Progenitor cell of endocrine pancreas (in vitro differentiated cells): Measurements from ENCODE around the gene ZBTB20. TPM values are rescaled to one million over a fixed set of nuclear protein-coding genes. Genes with fewer than 3 reads are reported as not detected.

Experiments used
- DNase-seq: peaks from one replicate; pipeline ENCODE4 v3.0.0; 2021; ENCODE audit warnings: low spot score; ENCODE audit not compliant: unreplicated experiment
- H3K27ac Mint-ChIP-seq: 2 replicates; pipeline ENCODE4 v1.8.0; 2021; ENCODE audit warnings: mild to moderate bottlenecking, moderate library complexity, mixed read lengths
- H3K27me3 Mint-ChIP-seq: 2 replicates; pipeline ENCODE4 v1.8.0; 2021; ENCODE audit warnings: mixed read lengths
- H3K36me3 Mint-ChIP-seq: 2 replicates; pipeline ENCODE4 v1.8.0; 2022; ENCODE audit warnings: mixed read lengths; ENCODE audit not compliant: insufficient read depth
- H3K4me1 Mint-ChIP-seq: 2 replicates; pipeline ENCODE4 v1.8.0; 2021; ENCODE audit warnings: low read depth, mixed read lengths
- H3K4me3 Mint-ChIP-seq: 2 replicates; pipeline ENCODE4 v1.8.0; 2021; ENCODE audit warnings: low read depth, mild to moderate bottlenecking, moderate library complexity, mixed read lengths
- H3K9me3 Mint-ChIP-seq: 2 replicates; pipeline ENCODE4 v1.8.0; 2021; ENCODE audit warnings: low read depth, mixed read lengths
- CTCF ChIP-seq: fragments of 200-600 bp; sonication (generic); IDR thresholded peaks from one replicate; pipeline ENCODE4 v1.5.0; 2021; ENCODE audit warnings: antibody characterized with exemption, mild to moderate bottlenecking; ENCODE audit not compliant: unreplicated experiment
- total RNA-seq: library from RNA; stranded (reverse); gene quantifications from 2 replicates; pipeline ENCODE4 v1.2.1, GENCODE V29; 2021

ZBTB20 gene
- total RNA-seq, 1 donor from 2014 or later, result 27.3 TPM

DNA sequence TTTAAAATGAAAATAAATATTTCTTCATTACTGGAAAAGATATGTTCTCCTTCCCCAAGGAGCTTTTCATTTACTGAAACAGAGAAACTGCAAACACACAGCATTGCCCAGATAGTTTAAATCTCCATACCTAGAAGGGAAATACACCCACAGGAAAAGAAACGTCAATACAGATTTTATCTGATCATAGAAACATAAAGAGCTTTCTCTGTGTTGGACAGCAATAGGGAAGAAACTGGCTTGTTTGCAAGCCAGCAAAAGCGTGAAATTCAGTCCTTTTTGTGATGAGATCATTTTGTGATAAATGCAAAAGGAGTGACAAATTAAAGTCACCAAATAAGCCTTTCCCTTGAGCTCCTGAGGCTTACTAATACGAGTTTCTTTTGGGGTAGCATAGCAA lies 455.2 kb downstream of the ZBTB20 start:
- H3K36me3 Mint-ChIP-seq, result no peaks in the 10 kb centered on the region
- H3K9me3 Mint-ChIP-seq, result no peaks in the 10 kb centered on the region
- no peak overlapping the region for H3K27ac Mint-ChIP-seq
- peaks cover 5% of the 10 kb centered on the region for H3K4me1 Mint-ChIP-seq
- DNase-seq, result no peak
- H3K4me3 Mint-ChIP-seq, result no peak overlapping the region
- no peak for TF ChIP-seq CTCF
- no peaks in the 10 kb centered on the region for H3K27me3 Mint-ChIP-seq

DNA sequence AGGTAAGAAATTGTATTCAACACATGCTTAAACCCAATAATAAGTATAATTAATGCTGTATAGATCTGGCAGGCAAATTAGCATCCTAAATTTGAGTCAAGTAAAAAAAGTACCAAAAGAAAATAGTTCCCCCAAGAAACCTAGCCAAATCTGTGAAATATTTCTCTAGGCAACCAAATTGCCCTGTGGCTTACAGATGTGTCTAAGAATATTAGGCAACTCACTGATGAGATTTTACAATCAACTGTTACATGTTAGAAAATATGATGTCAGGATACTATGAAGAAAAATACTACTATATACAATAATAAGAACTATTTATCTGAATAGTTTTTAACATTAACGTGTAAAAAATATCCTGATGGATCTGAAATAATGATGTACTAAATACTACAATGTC lies 456.2 kb downstream of the ZBTB20 start:
- DNase-seq, result no peak
- no peak for TF ChIP-seq CTCF
- Mint-ChIP-seq H3K36me3 (no peaks in the 10 kb centered on the region), H3K9me3 (no peaks in the 10 kb centered on the region), H3K27me3 (no peaks in the 10 kb centered on the region), H3K27ac (no peak overlapping the region), H3K4me3 (no peak overlapping the region), H3K4me1 (peaks cover 3% of the 10 kb centered on the region)

GRCh38 chr3:114687151-114687550 lies 459.9 kb downstream of the ZBTB20 start:
- TF ChIP-seq CTCF, result no peak
- H3K9me3 Mint-ChIP-seq, result no peaks in the 10 kb centered on the region
- DNase-seq, result no peak
- H3K36me3 Mint-ChIP-seq, result no peaks in the 10 kb centered on the region
- H3K27me3 Mint-ChIP-seq, result no peaks in the 10 kb centered on the region
- no peak overlapping the region for H3K4me3 Mint-ChIP-seq
- peaks cover 13% of the 10 kb centered on the region for H3K4me1 Mint-ChIP-seq
- H3K27ac Mint-ChIP-seq, result no peak overlapping the region

DNA sequence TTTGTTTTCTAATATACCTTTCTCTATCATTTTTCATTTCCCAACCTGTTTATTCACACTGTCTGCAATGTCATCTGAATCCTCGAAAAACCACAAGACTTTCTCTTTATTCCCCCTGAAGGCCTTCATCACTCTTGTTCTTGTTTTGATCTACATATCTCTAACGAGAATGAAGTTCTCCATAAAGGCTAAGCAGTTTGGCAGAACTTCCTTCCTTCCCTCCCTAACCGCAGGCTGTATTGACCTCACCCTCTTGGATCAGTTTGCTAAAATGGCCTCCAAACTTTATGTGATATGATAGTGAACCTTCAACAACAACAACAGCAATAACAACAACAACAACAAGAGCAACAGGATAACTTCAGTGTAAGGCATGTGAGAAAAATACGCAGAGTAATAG lies 460.5 kb downstream of the ZBTB20 start:
- H3K4me3 Mint-ChIP-seq, result no peak overlapping the region
- no peaks in the 10 kb centered on the region for H3K27me3 Mint-ChIP-seq
- H3K4me1 Mint-ChIP-seq, result peaks cover 10% of the 10 kb centered on the region
- TF ChIP-seq CTCF, result no peak
- no peak overlapping the region for H3K27ac Mint-ChIP-seq
- no peaks in the 10 kb centered on the region for H3K36me3 Mint-ChIP-seq
- DNase-seq, result no peak
- no peaks in the 10 kb centered on the region for H3K9me3 Mint-ChIP-seq

GRCh38 chr3:114685161-114685560 lies 461.9 kb downstream of the ZBTB20 start:
- Mint-ChIP-seq H3K27ac (no peak overlapping the region), H3K9me3 (no peaks in the 10 kb centered on the region), H3K4me3 (no peak overlapping the region), H3K4me1 (peaks cover 10% of the 10 kb centered on the region), H3K36me3 (no peaks in the 10 kb centered on the region), H3K27me3 (no peaks in the 10 kb centered on the region)
- TF ChIP-seq CTCF, result no peak
- DNase-seq, result no peak
